HCT116 (cell line): ENCODE results near the gene CTBP2. TPM values are rescaled to one million over a fixed set of nuclear protein-coding genes. Genes with fewer than 3 reads are reported as not detected.

Experiments
- ATAC-seq: fragments of 200-7000 bp; cut with Tn5 transposase; 2 replicates; pipeline ENCODE4 v1.9.1; 2020; ENCODE audit warnings: mild to moderate bottlenecking, moderate library complexity
- BruUV-seq: library from RNA; stranded (reverse); fragments of 400-500 nt; replicated peaks from 2 replicates; lab custom pipeline; 2021; lab: Mats Ljungman, UMichigan
- CTCF ChIA-PET: fragments of 300-600 bp; sonication (Branson Sonifier 250); formaldehyde crosslinking; loops from one replicate; lab custom pipeline; 2021; ENCODE audit warnings: antibody characterized with exemption; lab: Charles Lee
- POLR2A ChIA-PET: fragments of 300-600, 350-600 bp; sonication (Branson Sonifier 250); formaldehyde crosslinking; loops from one replicate; lab custom pipeline; 2021; ENCODE audit warnings: antibody characterized with exemption; lab: Charles Lee
- RAD21 ChIA-PET, 2 experiments: fragments of 300-600 bp; sonication (Branson Sonifier 250); formaldehyde crosslinking; loops; one replicate each; lab custom pipeline; 2023; ENCODE audit warnings: low total read pairs in 2 of 2; ENCODE audit not compliant: uncharacterized antibody in 2 of 2, unreplicated experiment in 2 of 2, low non-redundant PET in 1 of 2; lab: Charles Lee
- DNase-seq: peaks from one replicate; pipeline ENCODE4 v3.0.0-alpha.2; 2010; ENCODE audit warnings: low read depth, low spot score
- H2AFZ ChIP-seq: fragments of 200-600 bp; shearing (Covaris generic), sonication (generic); 2 replicates; pipeline ENCODE4 v1.6.1; 2017; ENCODE audit warnings: low read depth, mixed run types, mixed read lengths, antibody characterized with exemption, low read length; ENCODE audit not compliant: poor library complexity, severe bottlenecking
- H3K27ac ChIP-seq: 2 replicates; pipeline ENCODE4 v1.5.1; 2012; ENCODE audit warnings: low read depth, low read length
- H3K27me3 ChIP-seq: fragments of 200-600 bp; sonication (generic); 2 replicates; pipeline ENCODE4 v1.6.1; 2016; ENCODE audit warnings: mixed run types, low read length, mixed read lengths; ENCODE audit not compliant: insufficient read depth
- H3K36me3 ChIP-seq, 2 experiments: fragments of 200-500 bp in 1 of 2; fragments of 200-600 bp in 1 of 2; sonication (Bioruptor generic) in 1 of 2; sonication (generic) in 1 of 2; 2 replicates each; pipeline versions ENCODE4 v1.5.1 to v1.6.1; 2014 to 2016; ENCODE audit warnings: low read length in 2 of 2, inconsistent platforms in 1 of 2, mixed read lengths in 1 of 2, mixed run types in 1 of 2; ENCODE audit not compliant: insufficient read depth in 2 of 2, control insufficient read depth in 1 of 2
- H3K4me1 ChIP-seq, 2 experiments: fragments of 200-600 bp in 1 of 2; sonication (generic) in 1 of 2; 2 replicates each; pipeline versions ENCODE4 v1.5.1 to v1.6.1; 2012 to 2017; ENCODE audit warnings: low read length in 2 of 2, inconsistent platforms in 1 of 2, mild to moderate bottlenecking in 1 of 2, mixed read lengths in 1 of 2, mixed run types in 1 of 2, moderate library complexity in 1 of 2; ENCODE audit not compliant: insufficient read depth in 2 of 2, control insufficient read depth in 1 of 2
- H3K4me2 ChIP-seq: fragments of 200-600 bp; sonication (generic); 2 replicates; pipeline ENCODE4 v1.6.1; 2017; ENCODE audit warnings: mixed run types, low read length, mixed read lengths
- H3K4me3 ChIP-seq, 2 experiments: fragments of 200-600 bp in 1 of 2; sonication (generic) in 1 of 2; replicated peaks in 1 of 2; 2 replicates each; pipeline ENCODE4 v1.5.1; 2011 to 2016; ENCODE audit warnings: low read length in 2 of 2, control low read depth in 1 of 2, low read depth in 1 of 2, mild to moderate bottlenecking in 1 of 2, mixed read lengths in 1 of 2, mixed run types in 1 of 2
- H3K79me2 ChIP-seq: fragments of 200-600 bp; sonication (generic); 2 replicates; pipeline ENCODE4 v1.6.1; 2017; ENCODE audit warnings: mild to moderate bottlenecking, mixed run types, low read length, moderate library complexity, mixed read lengths; ENCODE audit not compliant: insufficient read depth
- H3K9ac ChIP-seq: fragments of 200-600 bp; sonication (generic); 2 replicates; pipeline ENCODE4 v1.6.1; 2016; ENCODE audit warnings: low read length, mixed read lengths
- H3K9me2 ChIP-seq: fragments of 200-600 bp; sonication (generic), shearing (Covaris generic); 2 replicates; pipeline ENCODE4 v1.6.1; 2017; ENCODE audit warnings: mixed run types, mild to moderate bottlenecking, moderate library complexity; ENCODE audit not compliant: insufficient read depth
- H3K9me3 ChIP-seq, 2 experiments: fragments of 200-500 bp in 1 of 2; fragments of 200-600 bp in 1 of 2; sonication (Bioruptor generic) in 1 of 2; sonication (generic) in 1 of 2; 2 replicates each; pipeline ENCODE4 v1.6.1; 2014 to 2017; ENCODE audit warnings: low read length in 2 of 2, mixed read lengths in 2 of 2, inconsistent platforms in 1 of 2, low read depth in 1 of 2, mild to moderate bottlenecking in 1 of 2, mixed run types in 1 of 2, moderate library complexity in 1 of 2; ENCODE audit not compliant: control insufficient read depth in 1 of 2, insufficient read depth in 1 of 2
- H4K20me1 ChIP-seq: fragments of 200-600 bp; sonication (generic), shearing (Covaris generic); 2 replicates; pipeline ENCODE4 v1.6.1; 2017; ENCODE audit warnings: mixed run types, mild to moderate bottlenecking, moderate library complexity; ENCODE audit not compliant: insufficient read depth
- CBX3 ChIP-seq: IDR thresholded peaks from 2 replicates; pipeline ENCODE4 v1.6.1; 2012; ENCODE audit warnings: low read depth
- CEBPB ChIP-seq: IDR thresholded peaks from 2 replicates; pipeline ENCODE4 v1.6.1; 2012; ENCODE audit warnings: low read depth
- CTCF ChIP-seq, 3 experiments: fragments of 200-600 bp in 1 of 3; sonication (generic) in 1 of 3; IDR thresholded peaks in 2 of 3; conservative IDR thresholded peaks in 1 of 3; 2 replicates each; pipeline ENCODE4 v1.5.1; 2012 to 2017; ENCODE audit warnings: low read depth in 2 of 3, low read length in 2 of 3, antibody characterized with exemption in 1 of 3, borderline replicate concordance in 1 of 3, control low read depth in 1 of 3, mild to moderate bottlenecking in 1 of 3, mixed read lengths in 1 of 3, mixed run types in 1 of 3, moderate library complexity in 1 of 3; ENCODE audit not compliant: insufficient read depth in 1 of 3
- ELF1 ChIP-seq: IDR thresholded peaks from 2 replicates; pipeline ENCODE4 v1.6.1; 2012; ENCODE audit warnings: low read depth, borderline replicate concordance
- FOSL1 ChIP-seq: IDR thresholded peaks from 2 replicates; pipeline ENCODE4 v1.6.1; 2012; ENCODE audit warnings: low read depth
- MAX ChIP-seq: IDR thresholded peaks from 2 replicates; pipeline ENCODE4 v1.6.1; 2012
- POLR2A ChIP-seq: IDR thresholded peaks from 2 replicates; pipeline ENCODE4 v1.7.0; 2011; ENCODE audit warnings: borderline replicate concordance; ENCODE audit not compliant: insufficient read depth, insufficient read length; ENCODE audit errors: extremely low read depth
- RAD21 ChIP-seq: IDR thresholded peaks from 2 replicates; pipeline ENCODE4 v1.6.1; 2012; ENCODE audit warnings: low read depth, mild to moderate bottlenecking
- YY1 ChIP-seq: IDR thresholded peaks from 2 replicates; pipeline ENCODE4 v1.6.1; 2011; ENCODE audit warnings: low read length, low read depth, moderate library complexity, mild to moderate bottlenecking; ENCODE audit not compliant: insufficient replicate concordance; ENCODE audit errors: extremely low read depth
- ZFX ChIP-seq: fragments of 450-650 bp; IDR thresholded peaks from 2 replicates; pipeline ENCODE4 v1.6.1; 2017
- intact Hi-C: fragments of 100-400 bp; cut with micrococcal nuclease; formaldehyde crosslinking; loops from 2 replicates; pipeline ENCODE4 v1.10.0; 2022
- total RNA-seq: library from RNA; stranded (reverse); gene quantifications from one replicate; pipeline ENCODE4 v1.2.1, GENCODE V29; 2021; ENCODE audit not compliant: unreplicated experiment

CTBP2 gene
- total RNA-seq, 1 experiment from 2014 or later: 144 TPM

DNA sequence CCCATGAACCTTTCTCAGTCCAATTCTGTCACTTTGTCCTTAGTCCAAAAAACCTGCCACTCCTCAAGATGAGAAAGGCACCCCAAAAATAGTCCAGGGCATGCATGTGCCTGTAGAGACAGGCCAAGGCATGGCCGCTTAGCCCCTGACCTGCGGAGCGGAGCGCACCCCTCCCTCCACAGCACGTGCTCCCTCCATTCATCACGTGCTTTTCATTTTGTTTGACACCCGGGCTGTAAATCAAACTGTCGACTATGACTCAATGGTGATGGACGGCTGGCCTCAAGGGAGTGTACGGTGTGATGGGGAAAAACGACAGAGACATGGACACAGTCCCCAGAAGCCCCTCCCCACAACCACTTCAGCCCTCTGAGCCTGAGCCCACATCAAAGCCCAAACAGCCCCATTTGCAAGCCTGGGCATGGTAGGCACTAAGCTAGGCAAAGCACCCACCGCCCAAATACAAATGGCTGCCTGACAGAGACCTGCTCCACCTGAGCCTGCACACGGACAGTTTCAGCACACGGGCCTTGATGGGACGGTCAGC is 127.8 kb downstream of the CTBP2 start:
- TF ChIP-seq ELF1 (no peak), MAX (no peak), CEBPB (no peak), POLR2A (no peak), ZFX (no peak), CTCF (IDR thresholded peaks at IDR 0.05 in 2 of 3, conservative IDR thresholded peaks at IDR 0.05 in 1 of 3; ENCODE audit: borderline replicate concordance in 1 of 3, insufficient read depth in 1 of 3, low read depth in 2 of 3, low read length in 2 of 3) (no peak), RAD21 (no peak), FOSL1 (no peak), CBX3 (no peak), YY1 (no peak)
- TF ChIP-seq, all 23 proteins: peak for 0
- BruUV-seq: no TSS peak
- H3K79me2 ChIP-seq: peaks cover 95% of the 10 kb centered on the region
- intact Hi-C loops: no loop called here
- ATAC-seq: no peak
- no peaks in the 10 kb centered on the region for H3K27me3 ChIP-seq
- no peak overlapping the region for H3K27ac ChIP-seq
- no peak overlapping the region for H3K9ac ChIP-seq
- H3K4me2 ChIP-seq: no peak overlapping the region
- H2AFZ ChIP-seq: no peak overlapping the region
- RAD21 ChIA-PET: no interaction called here
- H3K9me2 ChIP-seq: no peaks in the 10 kb centered on the region
- CTCF ChIA-PET: no interaction called here
- no peaks in the 10 kb centered on the region for H3K9me3 ChIP-seq
- no peak for DNase-seq
- H3K4me1 ChIP-seq: peaks cover 33 to 41% of the 10 kb centered on the region in 2 experiments
- H3K36me3 ChIP-seq: peaks cover 0 to 4% of the 10 kb centered on the region in 2 experiments; a peak in 1 of 4 replicates
- no peaks in the 10 kb centered on the region for H4K20me1 ChIP-seq
- H3K4me3 ChIP-seq: no peak overlapping the region
- POLR2A ChIA-PET: no interaction called here
